Activated naive CD4-positive, alpha-beta T cell (primary cell): ENCODE measurements around the gene CPOX.

ENCODE experiments used
- DNase-seq, 4 experiments: peaks; one replicate each; lab custom pipeline; 2025; lab: John Stamatoyannopoulos, UW

Gene CPOX

DNA sequence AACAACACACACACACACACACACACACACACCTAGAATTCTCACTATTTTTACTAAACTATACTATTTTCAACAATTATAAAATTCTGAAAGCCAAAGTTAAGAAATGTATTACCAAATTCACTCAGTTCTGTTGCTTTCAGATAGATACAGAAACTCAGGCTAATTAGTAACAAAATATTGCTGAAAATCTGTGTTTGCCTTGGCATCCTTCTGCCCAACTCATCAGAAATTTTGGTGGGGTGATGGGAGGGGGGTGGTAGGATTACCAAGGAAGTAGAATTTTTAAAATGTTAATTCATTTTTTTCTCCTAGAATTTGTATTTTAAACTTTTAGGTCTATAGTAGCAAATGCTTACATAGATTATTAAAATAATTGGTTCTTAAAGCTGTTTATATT, 2.7 kb upstream of the CPOX start:
- DNase-seq: no peak

DNA sequence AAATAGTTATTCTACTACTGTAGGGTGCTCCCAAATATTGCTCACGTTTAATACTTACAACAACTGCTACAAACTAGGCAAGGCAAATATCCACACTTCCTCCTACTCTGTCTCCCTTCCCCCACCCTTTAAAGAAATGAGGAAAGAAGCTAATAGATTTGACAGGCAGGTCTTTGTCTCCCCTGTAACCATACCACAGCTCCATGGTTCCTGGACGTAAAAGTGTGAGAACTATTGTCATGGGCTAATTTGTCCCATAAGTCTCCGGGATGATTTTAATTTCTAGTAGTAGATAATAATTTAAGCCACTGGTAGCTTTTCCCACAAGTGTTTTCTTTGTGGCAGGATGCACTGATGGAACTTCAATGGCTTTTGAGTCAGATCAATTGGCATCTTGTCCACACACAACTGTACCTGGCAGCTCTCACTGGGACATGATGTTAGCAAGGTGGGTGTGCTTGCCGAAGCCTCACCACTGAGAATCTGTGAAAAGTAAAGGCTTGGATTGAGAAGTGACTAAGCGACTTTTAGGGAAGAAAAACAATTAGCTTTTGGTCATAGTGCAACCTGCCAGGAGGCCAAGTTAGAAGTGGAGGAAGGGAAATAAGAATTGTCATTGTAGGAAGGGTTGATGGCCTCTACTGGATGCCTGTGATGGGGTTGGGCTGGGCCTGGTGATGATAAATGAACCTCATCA, 1.4 kb upstream of the CPOX start:
- no peak for DNase-seq

DNA sequence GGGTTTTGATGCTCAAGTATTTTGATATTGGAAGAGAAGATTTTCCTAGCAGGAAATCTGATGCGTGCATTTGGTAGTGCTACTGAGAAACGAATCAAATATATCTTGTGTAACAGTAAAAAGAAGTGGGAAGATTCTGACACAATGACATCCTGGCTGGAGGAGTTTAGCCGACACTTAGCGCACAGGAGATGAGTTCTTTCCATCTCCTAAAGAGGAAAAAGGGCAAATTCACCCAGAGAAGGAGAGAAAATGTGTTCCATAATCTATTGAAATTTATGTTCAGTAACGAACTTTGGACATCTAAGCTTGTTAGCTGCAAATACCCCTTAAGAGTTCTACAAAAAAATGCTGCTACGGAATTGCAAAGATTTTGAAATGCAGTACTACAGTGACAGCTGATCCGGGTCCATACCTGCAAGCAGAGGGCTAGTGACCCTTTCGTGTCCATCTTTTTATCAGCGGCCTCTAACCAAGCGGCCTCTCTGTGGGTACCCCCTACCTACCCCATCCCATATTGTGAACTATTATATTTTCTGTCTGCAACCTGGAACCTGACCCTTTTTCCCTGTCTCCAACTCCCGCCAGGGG, 971 bp downstream of the CPOX start:
- DNase-seq: no peak

DNA sequence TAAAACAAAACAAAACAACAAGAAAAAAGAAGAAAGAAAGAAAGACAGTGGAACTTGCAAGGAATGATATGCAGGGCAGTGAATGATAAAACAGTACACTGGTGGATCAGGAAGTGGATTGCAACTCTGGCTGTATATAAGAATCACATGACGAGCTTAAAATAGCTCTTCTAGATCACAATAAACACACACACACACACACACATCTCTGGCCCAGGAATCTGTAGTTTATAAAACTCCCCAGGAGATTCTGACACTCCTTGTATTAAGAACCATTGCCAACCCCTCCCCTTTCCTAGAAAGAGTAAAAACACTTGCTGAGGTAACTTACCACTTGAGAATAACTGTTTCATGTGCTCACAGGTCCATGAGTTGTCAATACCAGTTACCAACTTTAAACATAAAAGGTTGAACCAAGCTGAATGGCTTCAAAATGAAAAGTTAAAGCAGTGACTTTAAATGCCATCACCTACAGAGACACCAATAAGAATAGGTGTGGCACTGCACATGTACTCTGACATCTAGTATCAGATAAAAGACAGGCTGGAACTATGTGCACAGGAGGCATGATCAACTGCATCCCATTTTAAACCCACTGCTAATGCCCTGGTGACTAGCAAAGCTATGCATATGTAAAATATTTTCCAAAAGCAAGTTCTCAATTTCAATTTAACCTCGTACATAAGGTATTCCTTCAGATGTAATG, 3.9 kb downstream of the CPOX start:
- no peak for DNase-seq

DNA sequence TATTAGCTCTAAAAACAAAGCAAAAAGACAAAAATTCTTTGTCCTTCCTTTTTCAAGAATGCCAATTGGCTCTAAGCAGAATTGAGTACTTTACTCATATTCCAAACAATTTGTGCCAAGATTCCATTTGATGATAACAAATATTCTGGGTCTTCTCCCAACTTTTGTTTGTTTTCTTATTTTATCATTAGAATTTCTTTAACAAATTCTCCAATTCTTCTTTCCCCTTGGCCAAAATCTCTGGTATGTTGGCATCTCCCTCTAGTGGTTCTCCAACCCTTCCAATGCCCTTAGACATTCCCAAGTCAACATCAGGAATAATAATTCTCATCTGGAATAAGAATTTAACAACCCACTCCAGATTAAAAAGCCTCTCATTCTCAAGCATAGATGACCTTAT, 5.3 kb downstream of the CPOX start:
- DNase-seq: no peak

DNA sequence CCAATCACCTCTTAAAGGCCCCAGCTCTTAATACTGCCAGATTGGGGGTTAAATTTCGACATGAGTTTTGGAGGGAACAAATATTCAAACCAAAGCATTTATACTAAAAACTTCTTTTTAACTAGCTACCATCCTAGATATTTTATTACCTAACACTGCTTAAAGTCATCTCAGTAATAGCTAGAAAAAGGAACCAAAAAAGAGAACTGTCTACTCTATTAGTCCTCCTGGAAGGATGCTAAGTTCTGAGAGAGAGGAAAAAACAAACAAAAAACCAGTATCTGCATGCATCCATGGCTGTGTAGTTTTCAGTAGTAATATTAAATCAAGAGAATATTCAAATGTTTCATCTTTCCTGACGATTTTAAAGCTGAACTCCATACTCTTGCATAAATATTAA, 5.8 kb downstream of the CPOX start:
- no peak for DNase-seq

DNA sequence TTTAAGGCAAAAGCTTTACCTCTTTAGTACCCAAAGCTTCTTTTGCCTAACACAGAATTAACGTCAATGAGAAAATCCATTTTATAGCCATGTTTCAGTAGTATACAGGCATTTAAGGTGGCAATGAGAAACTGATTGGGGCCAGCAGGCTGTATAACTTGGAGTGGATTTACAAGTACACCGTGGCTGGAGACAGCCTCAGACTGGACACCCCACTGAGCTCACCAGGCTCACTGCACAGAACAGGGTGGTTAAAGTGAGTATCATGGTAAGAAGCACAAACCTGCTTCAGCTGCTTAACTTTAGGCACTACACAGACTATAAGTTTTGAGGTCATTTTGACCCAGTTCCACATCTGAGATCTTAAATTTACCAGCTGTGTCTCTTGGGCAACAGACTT, 8.9 kb downstream of the CPOX start:
- no peak for DNase-seq

DNA sequence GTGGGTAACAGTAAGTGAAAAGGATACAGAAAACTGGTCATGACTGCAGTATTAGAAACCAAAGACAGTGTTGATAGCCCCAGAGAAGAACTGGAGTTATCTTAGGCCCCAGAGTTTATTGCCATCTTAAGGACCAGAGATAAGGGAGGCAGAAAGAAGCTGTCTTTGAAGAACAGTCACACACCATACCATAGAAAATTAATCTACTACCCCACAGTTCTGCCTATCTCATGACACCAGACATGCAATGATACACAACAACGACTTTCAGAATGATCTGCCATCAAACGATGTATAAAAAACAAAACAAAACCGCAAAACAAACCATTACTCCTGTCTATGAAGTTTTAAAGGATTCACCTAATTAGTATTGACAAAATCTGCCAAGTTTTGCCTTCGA, 9.6 kb downstream of the CPOX start:
- no peak for DNase-seq

DNA sequence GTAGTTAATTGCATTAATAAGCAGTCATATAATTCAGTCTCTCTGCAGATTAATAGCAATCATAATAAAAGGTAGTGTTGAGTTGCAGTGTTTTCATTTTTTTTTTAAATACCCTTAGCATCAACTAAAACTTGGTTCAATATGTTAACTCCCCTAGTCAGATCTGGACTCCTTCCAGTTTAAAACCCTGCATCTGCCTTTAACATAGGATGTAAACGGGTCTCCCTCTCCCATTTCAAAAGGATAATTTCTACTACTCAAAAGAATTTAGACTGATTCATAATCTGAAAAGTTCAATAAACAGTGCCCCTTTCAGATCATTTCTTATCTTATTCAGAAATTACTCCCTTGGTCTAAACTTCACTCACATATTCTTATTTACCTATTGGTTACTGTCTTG, 11.4 kb downstream of the CPOX start:
- DNase-seq: no peak

DNA sequence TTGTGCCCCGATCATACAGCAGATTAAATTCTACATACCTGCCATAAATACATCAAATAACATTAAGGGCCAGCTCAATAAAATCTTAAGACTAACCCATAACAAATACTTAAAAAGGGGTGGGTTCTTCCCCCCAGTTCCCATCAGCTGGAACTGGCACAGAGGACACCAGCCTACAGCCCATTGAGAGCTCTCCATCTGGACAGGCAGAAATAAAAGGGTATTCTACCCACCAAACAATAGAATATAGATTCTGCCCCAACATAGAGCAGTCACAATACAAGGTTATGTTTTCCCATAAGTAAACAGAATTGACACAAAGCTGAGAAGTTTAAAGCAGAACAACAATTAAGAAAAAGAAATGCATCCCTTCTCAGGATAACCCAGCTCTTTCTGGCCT, 11.9 kb downstream of the CPOX start:
- no peak for DNase-seq

DNA sequence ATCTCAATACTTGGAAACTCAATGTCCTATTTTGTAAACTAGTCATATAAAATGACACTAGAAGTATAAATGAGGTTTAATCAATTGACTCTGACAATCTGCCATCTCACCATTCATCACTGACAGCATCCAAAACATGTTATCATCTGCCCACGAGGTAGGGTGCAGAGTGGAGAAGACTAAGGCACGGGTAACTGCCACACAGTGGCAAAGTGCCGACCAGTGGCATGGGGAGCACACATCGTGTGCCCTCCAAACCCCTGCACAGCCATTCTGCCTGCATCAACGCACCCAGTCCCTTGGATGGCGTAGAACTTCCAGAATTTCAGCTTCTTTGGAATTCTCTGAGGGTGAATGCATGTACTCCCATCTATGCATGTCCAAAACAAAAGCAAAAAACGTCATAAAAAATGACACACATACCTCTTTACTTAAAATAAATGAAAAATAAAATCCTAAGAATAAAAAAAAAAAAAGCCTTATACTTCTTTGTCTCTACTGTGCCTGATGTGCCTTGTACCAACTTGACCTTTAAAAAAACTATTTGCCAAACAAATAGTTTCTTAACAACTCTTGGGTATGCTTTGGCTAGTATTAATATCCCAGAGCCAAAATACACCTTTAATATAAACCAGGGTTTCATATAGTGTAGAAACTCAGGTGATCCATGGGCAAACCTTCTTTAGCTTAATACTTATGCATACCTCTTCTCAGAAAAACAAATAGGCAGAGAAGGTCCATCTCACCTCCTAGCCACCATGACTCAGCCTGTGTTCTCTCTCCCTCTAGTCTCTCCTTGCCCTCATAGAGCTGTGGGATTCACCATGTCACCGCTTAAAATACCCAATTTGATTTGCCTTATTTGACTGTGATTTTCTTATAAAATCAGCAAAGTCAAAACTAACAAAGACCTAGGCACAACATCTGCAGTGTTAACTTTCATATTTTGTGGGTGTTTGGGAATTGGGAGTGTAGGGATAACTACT, 12.7 kb downstream of the CPOX start:
- no peak for DNase-seq

DNA sequence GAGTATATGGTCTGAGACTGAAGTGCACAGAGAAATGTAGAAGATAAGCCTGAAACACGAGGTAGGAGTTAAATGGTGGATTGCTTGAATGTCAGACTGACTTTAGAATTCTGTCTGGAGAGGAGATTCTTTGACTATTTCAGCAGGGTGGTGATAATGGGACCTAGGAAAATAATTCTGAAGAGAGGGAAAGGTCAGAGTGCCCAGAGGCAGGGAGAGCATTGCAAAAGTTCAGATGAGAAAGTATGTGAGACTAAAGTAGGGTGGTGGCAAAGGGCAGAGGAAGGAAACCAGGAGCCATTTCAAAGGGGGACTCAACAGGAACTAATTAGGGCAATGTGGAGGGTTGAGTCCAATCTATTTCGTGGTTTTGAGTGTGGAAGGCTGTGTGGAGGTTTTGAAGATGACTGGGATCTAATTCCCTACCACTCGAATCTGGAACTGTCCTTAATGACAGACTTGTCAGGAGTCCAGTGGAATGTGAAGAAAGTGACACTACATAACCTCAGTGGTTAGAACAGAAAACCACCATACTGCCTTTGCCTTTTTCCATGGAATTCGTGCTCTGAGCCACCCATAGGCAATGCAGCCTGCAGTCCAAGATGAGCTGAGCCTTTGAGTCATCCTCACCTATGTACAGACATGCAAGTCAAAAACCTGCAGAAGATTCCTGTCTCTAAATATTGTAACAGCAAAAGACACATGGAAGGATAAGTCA, 16.1 kb downstream of the CPOX start:
- DNase-seq: no peak

DNA sequence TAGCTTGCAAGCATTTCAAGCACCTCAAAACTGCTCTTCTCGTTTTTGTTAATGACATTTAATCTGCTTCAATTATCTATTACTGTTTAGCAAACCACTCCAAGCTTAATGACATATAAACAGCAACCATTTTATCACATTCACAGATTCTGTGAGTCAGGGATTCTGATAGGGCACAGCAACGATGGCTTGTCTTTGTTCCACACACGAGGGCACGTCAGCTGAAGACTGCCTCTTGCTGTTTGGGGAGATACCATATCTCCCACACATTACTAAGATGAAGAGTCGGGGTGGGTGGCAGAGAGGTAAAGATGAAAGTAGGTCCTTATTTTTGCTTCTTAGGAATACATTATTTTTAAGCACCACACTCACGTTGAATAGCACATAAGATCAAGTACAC, 19.3 kb downstream of the CPOX start:
- no peak for DNase-seq

DNA sequence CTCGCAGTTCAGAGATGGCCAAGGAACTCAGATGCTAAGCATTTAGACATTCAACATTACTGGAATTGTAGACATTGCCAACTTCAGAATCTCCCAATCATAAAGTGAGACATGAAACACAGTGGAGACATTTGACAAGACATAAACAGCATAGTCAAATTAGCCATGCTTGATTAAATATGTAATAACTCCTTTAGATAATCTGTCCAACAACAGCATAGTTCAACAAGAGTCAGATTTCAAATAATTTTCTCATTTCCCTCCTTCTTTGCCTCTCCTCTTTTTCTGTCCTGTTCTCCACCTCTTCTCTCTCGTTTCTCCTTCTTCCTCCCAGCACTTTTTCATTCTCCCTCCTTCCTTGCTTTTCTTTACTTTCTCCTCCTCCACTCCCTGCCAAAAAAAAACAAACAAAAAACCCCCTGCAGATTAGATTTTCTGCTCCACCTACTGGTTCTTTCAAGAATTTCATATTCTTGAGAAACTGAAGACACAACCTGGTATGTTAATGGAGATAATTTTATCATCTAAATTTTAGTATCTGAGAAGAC, 20.2 kb downstream of the CPOX start:
- no peak for DNase-seq

DNA sequence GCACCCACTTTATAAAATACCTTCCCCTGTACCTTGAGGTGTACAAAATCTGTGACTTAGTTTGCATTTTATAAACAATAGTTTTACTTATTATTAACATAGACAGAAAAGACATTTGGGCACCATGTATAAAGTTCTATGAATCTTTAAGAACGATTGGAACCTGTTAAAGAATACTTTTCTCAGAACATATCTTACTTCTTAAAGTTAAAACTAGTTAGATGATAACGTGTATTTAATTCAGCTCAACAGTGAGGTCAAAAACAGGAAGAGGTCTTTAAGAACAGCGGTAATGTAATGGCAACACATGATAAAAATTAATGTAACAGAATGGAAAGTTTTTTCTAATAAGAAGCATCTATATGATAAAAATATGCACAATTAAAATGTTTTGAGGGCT, 25.0 kb downstream of the CPOX start:
- DNase-seq: no peak

DNA sequence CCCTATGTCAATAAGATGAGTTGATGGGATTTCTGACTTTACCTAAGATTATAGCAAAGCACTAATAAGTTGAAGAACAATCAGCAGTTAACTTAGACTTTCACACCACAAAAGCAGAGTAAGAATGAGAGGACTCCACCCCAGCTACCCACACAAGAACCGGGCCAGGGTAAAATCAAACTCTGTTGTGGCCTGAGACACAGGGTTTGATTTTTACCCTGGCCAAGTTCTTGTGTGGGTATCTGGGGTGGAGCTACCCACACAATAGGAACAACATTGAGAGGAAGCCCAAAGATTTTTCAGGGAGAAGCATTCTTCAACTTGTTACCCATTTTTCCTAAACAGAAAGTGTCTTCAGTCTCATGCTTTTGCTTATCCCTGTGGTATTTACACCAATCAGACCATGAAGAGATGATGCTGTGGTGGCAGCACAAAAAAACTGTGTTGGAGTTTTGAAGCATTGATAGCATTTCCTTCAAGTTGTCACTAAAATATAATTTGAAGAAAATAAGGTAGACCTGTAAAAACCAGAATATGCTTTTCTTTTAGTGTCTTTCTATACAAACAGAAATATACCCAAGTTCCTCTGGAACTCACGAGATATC, 25.6 kb downstream of the CPOX start:
- DNase-seq: no peak

DNA sequence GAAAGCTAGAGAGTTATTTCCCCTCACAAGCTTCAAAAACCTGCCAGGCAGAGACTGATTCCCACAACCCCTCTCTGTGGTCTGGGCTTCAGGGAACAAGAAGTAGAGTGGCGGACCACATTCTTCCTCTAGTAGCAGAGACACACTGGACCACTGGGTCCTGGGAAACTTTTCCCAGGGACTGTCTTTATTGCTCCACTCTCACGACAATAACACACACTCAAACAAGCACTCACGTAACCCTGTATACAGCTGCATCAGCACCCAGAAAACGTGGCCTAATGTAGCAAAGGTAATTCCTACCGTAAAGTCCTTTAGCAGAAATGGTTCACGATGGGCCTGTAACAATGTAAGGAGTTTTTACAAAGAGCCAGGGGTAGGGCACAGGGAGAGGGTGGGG, 27.6 kb downstream of the CPOX start:
- no peak for DNase-seq

DNA sequence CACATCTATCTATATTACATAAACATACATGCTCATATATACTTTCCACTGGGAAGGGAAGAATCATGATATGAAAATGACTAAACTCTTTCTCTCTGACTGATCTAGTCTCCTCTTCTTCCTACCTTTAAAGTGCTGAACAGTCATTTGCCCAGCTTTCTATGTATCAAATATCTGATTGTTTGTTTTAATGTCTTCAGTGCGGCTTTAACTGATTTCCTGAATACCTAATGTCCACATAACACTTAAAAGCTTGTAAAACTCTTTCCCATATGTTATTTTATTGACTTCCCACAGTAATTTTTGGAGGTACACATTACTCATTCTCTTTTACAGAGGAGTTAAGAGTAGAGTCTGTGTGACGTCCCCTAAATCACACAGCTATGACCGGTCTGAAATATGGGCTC, 28.2 kb downstream of the CPOX start:
- DNase-seq: no peak

DNA sequence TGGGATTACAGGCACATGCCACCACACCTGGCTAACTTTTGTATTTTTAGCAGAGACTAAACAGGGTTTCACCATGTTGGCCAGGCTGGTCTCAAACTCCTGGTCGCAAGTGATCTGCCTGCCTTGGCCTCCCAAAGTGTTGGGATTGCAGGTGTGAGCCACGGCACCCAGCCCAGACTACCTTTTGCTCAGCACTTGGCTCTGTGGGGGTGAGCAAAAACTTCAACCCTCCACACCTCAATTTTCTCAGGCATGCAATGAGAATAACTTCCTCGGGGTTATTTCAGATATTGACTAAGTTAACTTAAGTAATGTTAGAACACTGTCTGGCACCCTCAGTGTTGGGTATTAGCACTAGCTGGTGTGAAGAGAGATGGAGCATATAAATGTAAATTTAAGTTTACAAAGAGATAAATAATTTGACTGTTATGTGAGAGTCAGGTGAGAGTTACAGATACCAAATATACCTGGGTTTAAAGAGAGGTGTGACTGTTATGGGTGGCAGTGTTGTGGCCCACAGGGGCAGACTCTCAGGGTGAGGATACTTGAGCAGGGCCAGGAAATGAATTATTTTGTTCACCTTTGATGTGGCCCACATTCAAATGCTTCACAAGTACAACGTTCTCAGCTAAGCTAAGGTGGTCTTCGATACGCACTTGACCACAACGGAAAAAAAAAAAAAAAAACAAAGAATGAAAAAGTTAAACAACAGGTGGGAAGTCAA, 29.0 kb downstream of the CPOX start:
- no peak for DNase-seq

DNA sequence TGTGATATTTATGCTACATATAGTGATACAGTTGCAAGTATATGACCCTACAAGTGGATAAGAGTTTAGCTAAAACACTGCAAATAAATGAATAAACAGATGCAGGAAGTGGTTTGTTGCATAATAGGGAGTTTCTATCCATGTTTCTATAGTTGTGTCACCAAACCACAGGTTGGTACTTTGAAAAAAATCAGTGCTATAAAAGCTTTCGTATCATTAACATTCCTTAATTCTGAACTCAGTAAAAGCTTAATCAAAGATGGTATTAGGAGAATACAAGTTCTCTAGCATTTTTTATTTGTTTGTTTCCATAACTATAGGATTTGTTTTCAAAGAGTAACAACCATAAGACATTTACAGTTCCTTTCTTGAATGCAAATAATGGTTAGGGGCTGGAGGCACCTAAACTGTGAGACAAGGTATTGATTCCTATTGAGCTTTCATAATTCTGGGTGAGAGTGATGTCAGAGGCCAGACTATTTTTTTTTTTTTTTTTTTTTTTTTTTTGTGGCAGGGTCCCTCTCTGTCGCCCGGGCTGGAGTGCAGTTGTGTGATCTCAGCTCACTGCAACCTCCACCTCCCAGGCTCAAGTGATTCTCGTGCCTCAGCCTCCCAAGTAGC, 29.6 kb downstream of the CPOX start:
- no peak for DNase-seq
